ENCODE data around the gene CELSR1. TPM values are rescaled to one million over a fixed set of nuclear protein-coding genes. Genes with fewer than 3 reads are reported as not detected.

Gene CELSR1
- total RNA-seq, 1 experiment from 2014 or later = 22.6 TPM

DNA sequence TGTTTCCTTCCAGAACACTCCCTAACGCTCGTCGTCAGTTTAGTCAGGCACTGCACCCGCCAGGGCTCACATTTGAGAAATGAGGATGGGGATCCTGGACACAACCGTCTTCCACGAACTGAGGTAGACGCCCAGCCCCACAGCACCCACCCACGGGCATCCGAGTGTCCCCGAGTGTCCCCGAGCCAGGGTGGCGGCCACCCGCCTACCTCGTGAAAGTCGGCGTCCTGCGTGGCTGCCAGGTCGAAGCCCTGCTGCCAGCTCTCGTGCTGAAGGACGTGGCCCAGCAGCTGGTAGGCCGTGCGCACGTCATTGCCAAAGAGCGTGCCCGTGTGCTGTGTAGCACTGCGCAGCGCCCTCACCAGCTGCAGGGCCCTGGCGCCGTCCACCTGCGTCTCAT, 148.3 kb downstream of the CELSR1 start:
- no peaks in the 10 kb centered on the region for H3K9me3 Mint-ChIP-seq
- Histone ChIP-seq H3K79me1 (ENCODE audit: insufficient read depth, low read depth, low read length, poor library complexity, severe bottlenecking) (no peaks in the 10 kb centered on the region), H2AK5ac (ENCODE audit: insufficient read length, low read length) (no peak overlapping the region), H4K91ac (ENCODE audit: insufficient read length, low read depth, low read length) (no peak overlapping the region), H2AFZ (ENCODE audit: low read length) (no peak overlapping the region), H3K23me2 (ENCODE audit: insufficient read length, low read depth, low read length, poor library complexity, severe bottlenecking) (no peaks in the 10 kb centered on the region), H3K9me3 (ENCODE audit: control insufficient read depth, low read depth, low read length) (no peaks in the 10 kb centered on the region), H3K56ac (ENCODE audit: insufficient read length, low read depth, low read length) (no peak overlapping the region), H3K4me2 (ENCODE audit: insufficient read depth, insufficient read length, low read length) (no peak overlapping the region), H3K27ac (ENCODE audit: insufficient read length, low read depth, low read length) (no peak overlapping the region), H2BK5ac (ENCODE audit: insufficient read length, low read length) (no peak overlapping the region), H3K18ac (ENCODE audit: insufficient read length, low read depth, low read length) (no peak overlapping the region), H2BK120ac (ENCODE audit: low read depth, low read length, poor library complexity, severe bottlenecking) (no peak overlapping the region), H4K5ac (ENCODE audit: insufficient read length, low read depth, low read length) (no peak overlapping the region), H3K4me1 (ENCODE audit: insufficient read depth, low read length) (no peaks in the 10 kb centered on the region), H3K23ac (ENCODE audit: insufficient read length, low read depth, low read length) (no peak overlapping the region), H2BK15ac (ENCODE audit: low read depth, low read length) (no peak overlapping the region), H3K14ac (ENCODE audit: insufficient read depth, low read length) (no peak overlapping the region), H2BK12ac (ENCODE audit: insufficient read length, low read depth, low read length) (no peak overlapping the region), H4K8ac (replicated peaks; ENCODE audit: insufficient read length, low read depth, low read length) (no peak overlapping the region), H3K9ac (ENCODE audit: extremely low read depth, insufficient read length, low read length) (no peak overlapping the region), H3K79me2 (ENCODE audit: insufficient read depth, low read length) (no peaks in the 10 kb centered on the region), H3K27me3 (ENCODE audit: insufficient read depth, low read length) (no peaks in the 10 kb centered on the region), H4K20me1 (ENCODE audit: control insufficient read depth, insufficient read depth, insufficient read length) (no peaks in the 10 kb centered on the region), H2BK20ac (ENCODE audit: low read depth, low read length, poor library complexity, severe bottlenecking) (no peak overlapping the region), H3T11ph (ENCODE audit: low read length) (no peak overlapping the region), H3K4ac (ENCODE audit: low read depth, low read length) (no peak overlapping the region)
- WGBS (ENCODE audit: extremely low coverage, insufficient read length, low lambda C conversion rate) = no CpG with 5 or more reads among the region's 30 CpGs
- TF ChIP-seq, protein P1, sequence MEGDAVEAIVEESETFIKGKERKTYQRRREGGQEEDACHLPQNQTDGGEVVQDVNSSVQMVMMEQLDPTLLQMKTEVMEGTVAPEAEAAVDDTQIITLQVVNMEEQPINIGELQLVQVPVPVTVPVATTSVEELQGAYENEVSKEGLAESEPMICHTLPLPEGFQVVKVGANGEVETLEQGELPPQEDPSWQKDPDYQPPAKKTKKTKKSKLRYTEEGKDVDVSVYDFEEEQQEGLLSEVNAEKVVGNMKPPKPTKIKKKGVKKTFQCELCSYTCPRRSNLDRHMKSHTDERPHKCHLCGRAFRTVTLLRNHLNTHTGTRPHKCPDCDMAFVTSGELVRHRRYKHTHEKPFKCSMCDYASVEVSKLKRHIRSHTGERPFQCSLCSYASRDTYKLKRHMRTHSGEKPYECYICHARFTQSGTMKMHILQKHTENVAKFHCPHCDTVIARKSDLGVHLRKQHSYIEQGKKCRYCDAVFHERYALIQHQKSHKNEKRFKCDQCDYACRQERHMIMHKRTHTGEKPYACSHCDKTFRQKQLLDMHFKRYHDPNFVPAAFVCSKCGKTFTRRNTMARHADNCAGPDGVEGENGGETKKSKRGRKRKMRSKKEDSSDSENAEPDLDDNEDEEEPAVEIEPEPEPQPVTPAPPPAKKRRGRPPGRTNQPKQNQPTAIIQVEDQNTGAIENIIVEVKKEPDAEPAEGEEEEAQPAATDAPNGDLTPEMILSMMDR (conservative IDR thresholded peaks at IDR 0.05) = no peak
- peaks cover 2 to 6% of the 10 kb centered on the region in 2 experiments; a peak in 3 of 4 replicates for H3K4me1 Mint-ChIP-seq
- H3K27ac Mint-ChIP-seq = no peak overlapping the region
- no peaks in the 10 kb centered on the region for H3K27me3 Mint-ChIP-seq (ENCODE audit: low read depth)
- H3K4me3 Mint-ChIP-seq = no peak overlapping the region
- DNase-seq = no peak
- H3K36me3 Mint-ChIP-seq (ENCODE audit: insufficient read depth in 1 of 3, low read depth in 3 of 3) = peaks cover 0 to 17% (median 12%) of the 10 kb centered on the region in 3 experiments; a peak in 3 of 7 replicates

Measured in H9 (cell line).